Glutamatergic neuron (in vitro differentiated cells): ENCODE measurements around the gene TCERG1L. TPM values are rescaled to one million over a fixed set of nuclear protein-coding genes. Genes with fewer than 3 reads are reported as not detected.

Source experiments
- DNase-seq: peaks from one replicate; pipeline ENCODE4 v3.0.0; 2022
- H3K27ac Mint-ChIP-seq: one replicate; pipeline ENCODE4 v1.8.0; 2020; ENCODE audit warnings: mild to moderate bottlenecking, mixed read lengths, inconsistent platforms; ENCODE audit not compliant: unreplicated experiment
- H3K27me3 Mint-ChIP-seq: one replicate; pipeline ENCODE4 v1.8.0; 2020; ENCODE audit warnings: mild to moderate bottlenecking, moderate library complexity, mixed read lengths, inconsistent platforms; ENCODE audit not compliant: unreplicated experiment
- H3K36me3 Mint-ChIP-seq: one replicate; pipeline ENCODE4 v1.8.0; 2020; ENCODE audit warnings: mild to moderate bottlenecking, mixed read lengths, inconsistent platforms; ENCODE audit not compliant: unreplicated experiment
- H3K4me1 Mint-ChIP-seq: one replicate; pipeline ENCODE4 v1.8.0; 2020; ENCODE audit warnings: mild to moderate bottlenecking, low read depth, mixed read lengths, inconsistent platforms; ENCODE audit not compliant: unreplicated experiment
- H3K4me3 Mint-ChIP-seq: one replicate; pipeline ENCODE4 v1.8.0; 2020; ENCODE audit warnings: mild to moderate bottlenecking, mixed read lengths, inconsistent platforms; ENCODE audit not compliant: unreplicated experiment
- H3K9me3 Mint-ChIP-seq: one replicate; pipeline ENCODE4 v1.8.0; 2020; ENCODE audit warnings: mild to moderate bottlenecking, moderate library complexity, mixed read lengths, inconsistent platforms; ENCODE audit not compliant: unreplicated experiment
- total RNA-seq: library from RNA; stranded (reverse); fragmentation: NEBNext Ultra II Directional; extraction: Animal tissue kit (Norgen Biotek cat#: 25700); gene quantifications from one replicate; pipeline ENCODE4 v1.2.1, GENCODE V29; 2021; ENCODE audit not compliant: unreplicated experiment
- TF ChIP-seq, protein P1 (sequence below): fragments of 200-600 bp; sonication (generic); IDR thresholded peaks from one replicate; pipeline ENCODE4 v1.5.0; 2021; ENCODE audit not compliant: partially characterized antibody, unreplicated experiment

Gene TCERG1L
- total RNA-seq, 1 donor from 2014 or later = 2.2 TPM

DNA sequence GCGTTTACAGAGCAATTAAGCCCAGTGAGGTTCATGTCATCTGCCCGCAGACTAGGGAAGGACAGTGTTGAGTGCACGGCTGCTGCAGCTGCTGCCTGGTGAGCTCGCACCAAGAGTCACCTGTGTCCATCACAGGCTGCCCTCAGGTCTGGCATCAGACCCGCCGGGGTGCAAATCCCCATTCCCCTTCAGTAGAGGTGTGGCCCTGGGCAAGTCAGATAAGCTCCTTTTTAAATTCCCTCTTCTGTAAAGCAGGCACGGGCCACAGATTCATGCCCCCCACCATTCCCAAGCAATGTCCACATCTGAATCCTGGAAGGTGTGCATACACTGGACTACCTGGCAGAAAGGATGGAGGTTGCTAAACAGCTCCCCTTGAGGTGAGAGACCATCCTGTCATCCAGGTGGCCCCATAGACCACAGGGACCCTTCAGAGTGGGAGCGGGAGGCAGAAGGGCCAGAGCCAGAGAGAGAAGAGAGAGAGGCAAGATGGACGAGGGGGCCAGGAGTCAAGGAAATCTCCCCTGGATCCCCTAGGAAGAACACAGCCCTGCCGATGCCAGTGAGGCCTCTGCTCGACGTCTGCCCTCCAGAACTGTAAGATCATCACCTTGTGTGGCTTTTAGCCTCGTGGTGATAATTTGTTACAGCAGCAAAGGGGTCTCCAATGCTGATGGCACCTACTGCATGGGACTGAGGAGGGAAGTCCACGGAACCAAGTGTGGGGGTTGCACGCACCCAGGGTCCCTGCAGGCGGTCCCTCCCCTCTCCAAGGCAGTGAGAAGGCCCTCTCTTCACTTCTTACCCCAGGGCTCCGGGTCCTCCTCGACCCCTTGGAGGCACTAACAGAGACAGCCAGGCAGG lies 168.8 kb downstream of the TCERG1L start:
- TF ChIP-seq, protein P1, sequence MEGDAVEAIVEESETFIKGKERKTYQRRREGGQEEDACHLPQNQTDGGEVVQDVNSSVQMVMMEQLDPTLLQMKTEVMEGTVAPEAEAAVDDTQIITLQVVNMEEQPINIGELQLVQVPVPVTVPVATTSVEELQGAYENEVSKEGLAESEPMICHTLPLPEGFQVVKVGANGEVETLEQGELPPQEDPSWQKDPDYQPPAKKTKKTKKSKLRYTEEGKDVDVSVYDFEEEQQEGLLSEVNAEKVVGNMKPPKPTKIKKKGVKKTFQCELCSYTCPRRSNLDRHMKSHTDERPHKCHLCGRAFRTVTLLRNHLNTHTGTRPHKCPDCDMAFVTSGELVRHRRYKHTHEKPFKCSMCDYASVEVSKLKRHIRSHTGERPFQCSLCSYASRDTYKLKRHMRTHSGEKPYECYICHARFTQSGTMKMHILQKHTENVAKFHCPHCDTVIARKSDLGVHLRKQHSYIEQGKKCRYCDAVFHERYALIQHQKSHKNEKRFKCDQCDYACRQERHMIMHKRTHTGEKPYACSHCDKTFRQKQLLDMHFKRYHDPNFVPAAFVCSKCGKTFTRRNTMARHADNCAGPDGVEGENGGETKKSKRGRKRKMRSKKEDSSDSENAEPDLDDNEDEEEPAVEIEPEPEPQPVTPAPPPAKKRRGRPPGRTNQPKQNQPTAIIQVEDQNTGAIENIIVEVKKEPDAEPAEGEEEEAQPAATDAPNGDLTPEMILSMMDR = no peak
- DNase-seq = no peak
- Mint-ChIP-seq H3K4me1 (peaks cover 3% of the 10 kb centered on the region), H3K27me3 (peaks cover 3% of the 10 kb centered on the region), H3K36me3 (no peaks in the 10 kb centered on the region), H3K27ac (no peak overlapping the region), H3K4me3 (no peak overlapping the region), H3K9me3 (peaks cover 9% of the 10 kb centered on the region)

DNA sequence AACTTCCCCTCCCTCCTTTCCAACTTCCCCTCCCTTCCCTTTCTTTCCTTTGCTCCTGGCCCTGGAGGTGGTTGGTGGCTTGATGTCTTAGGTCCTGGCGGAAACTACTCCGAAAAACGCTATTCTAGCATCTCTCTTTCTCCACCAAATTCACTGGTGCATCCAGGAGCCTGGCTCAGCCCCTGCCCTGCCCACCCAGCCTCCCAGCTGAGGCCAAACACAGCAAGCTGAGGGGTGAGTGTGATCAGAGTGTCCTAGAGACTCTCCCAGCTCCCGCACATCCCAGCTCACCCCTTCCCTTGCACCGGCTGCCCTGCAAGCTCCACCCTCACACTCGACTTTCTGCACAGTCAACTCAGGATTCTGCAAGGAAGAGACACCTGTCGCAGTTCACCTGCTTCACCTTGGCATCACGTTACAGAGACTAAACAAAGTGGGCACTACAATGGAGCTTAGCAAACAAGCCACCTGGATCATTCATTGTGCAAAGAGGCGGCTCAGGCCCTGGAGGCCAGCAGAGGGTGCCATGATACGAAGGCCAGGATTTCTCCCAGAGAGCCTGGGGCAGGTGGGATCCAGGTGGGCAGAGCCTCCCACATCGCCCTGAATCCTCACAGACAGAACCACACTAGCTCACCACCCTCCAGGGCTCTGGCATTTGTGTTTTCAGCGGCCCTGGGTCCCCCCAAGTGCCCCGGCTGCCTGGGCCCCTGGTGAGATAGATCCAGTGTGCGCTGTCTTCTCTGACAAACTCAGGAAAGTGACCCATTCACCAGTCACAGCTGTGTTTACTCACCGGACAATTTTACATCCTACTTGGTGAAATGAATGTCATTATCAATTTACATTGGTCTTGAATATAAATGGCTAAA lies 169.6 kb downstream of the TCERG1L start:
- DNase-seq = no peak
- Mint-ChIP-seq H3K36me3 (no peaks in the 10 kb centered on the region), H3K4me1 (peaks cover 3% of the 10 kb centered on the region), H3K4me3 (no peak overlapping the region), H3K27ac (no peak overlapping the region), H3K9me3 (peaks cover 5% of the 10 kb centered on the region), H3K27me3 (peaks cover 3% of the 10 kb centered on the region)
- TF ChIP-seq, protein P1 = no peak

DNA sequence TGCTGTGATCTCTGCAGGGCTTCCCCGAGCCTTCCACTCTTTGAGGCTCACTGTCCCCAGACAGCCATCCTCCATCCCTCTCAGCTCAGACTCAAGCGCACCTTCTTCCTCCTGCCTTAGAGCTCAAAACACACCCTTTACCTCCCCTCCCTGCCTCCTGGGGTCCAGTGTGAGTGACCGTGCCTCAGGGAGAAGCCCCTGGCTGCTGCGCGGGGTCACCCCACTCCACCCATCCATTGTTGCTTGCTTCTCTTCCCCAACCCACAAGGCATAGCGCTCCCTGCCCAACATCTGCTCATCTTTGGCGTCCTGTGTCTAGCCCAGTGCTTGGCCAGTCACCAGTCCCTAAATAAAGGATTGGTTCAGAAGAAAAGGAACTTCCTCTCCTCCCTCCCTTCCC lies 170.3 kb downstream of the TCERG1L start:
- H3K36me3 Mint-ChIP-seq = no peaks in the 10 kb centered on the region
- DNase-seq = no peak
- TF ChIP-seq, protein P1 = no peak
- H3K4me1 Mint-ChIP-seq = peaks cover 3% of the 10 kb centered on the region
- H3K27ac Mint-ChIP-seq = no peak overlapping the region
- H3K9me3 Mint-ChIP-seq = peaks cover 5% of the 10 kb centered on the region
- peaks cover 3% of the 10 kb centered on the region for H3K27me3 Mint-ChIP-seq
- no peak overlapping the region for H3K4me3 Mint-ChIP-seq

DNA sequence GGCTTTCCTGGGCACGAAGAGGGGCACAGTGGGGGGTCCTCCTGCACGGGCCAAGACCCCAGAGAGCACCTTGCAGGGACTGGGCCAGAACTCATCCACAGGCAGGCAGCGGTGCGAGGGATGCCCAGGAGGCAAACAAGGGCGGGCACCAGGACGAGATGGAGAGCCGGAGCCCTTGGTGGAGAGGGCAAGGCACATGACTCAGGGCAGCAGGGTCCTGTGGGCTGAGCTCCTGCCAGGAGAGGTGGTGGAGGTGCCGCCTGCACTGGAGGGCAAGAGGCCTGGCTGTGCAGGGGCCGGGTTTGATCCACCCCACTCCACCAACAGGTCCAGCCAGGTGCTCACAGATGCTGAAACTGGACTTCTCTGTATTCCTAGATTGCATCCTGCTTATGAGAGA lies 170.9 kb downstream of the TCERG1L start:
- TF ChIP-seq, protein P1 = no peak
- Mint-ChIP-seq H3K27me3 (peaks cover 2% of the 10 kb centered on the region), H3K36me3 (no peaks in the 10 kb centered on the region), H3K27ac (no peak overlapping the region), H3K4me3 (no peak overlapping the region), H3K9me3 (peaks cover 5% of the 10 kb centered on the region), H3K4me1 (peaks cover 3% of the 10 kb centered on the region)
- DNase-seq = no peak
